Liver (tissue), 9 donors: Measurements from ENCODE around the gene AK5. TPM values are rescaled to one million over a fixed set of nuclear protein-coding genes. Genes with fewer than 3 reads are reported as not detected.

Source experiments
- DNase-seq: peaks from one replicate; pipeline ENCODE4 v3.0.0-alpha.2; 2017; ENCODE audit warnings: low spot score
- H3K27ac ChIP-seq, 2 donors: one replicate each; pipeline ENCODE4 v1.7.0; 2013; ENCODE audit warnings: inconsistent platforms in 2 of 2, low read length in 2 of 2, control low read depth in 1 of 2, low read depth in 1 of 2, mild to moderate bottlenecking in 1 of 2
- H3K27me3 ChIP-seq, 4 donors: one replicate each; pipeline versions ENCODE4 v1.6.1 to v1.7.0; 2013; ENCODE audit warnings: low read length in 3 of 4, inconsistent platforms in 1 of 4, mild to moderate bottlenecking in 1 of 4, moderate library complexity in 1 of 4; ENCODE audit not compliant: control insufficient read depth in 4 of 4, insufficient read depth in 4 of 4
- H3K36me3 ChIP-seq, 4 donors: one replicate each; pipeline versions ENCODE4 v1.6.1 to v1.7.0; 2013; ENCODE audit warnings: low read length in 3 of 4, mild to moderate bottlenecking in 3 of 4, low read depth in 1 of 4, moderate library complexity in 1 of 4; ENCODE audit not compliant: control insufficient read depth in 4 of 4, insufficient read depth in 3 of 4
- H3K4me1 ChIP-seq, 4 donors: one replicate each; pipeline versions ENCODE4 v1.6.1 to v1.7.0; 2013; ENCODE audit warnings: low read length in 3 of 4, mild to moderate bottlenecking in 3 of 4, moderate library complexity in 1 of 4; ENCODE audit not compliant: control insufficient read depth in 4 of 4, insufficient read depth in 4 of 4
- H3K4me3 ChIP-seq, 3 donors: one replicate each; pipeline versions ENCODE4 v1.6.1 to v1.7.0; 2013; ENCODE audit warnings: low read length in 3 of 3, control low read depth in 1 of 3, low read depth in 1 of 3, mild to moderate bottlenecking in 1 of 3
- H3K9ac ChIP-seq, 2 donors: one replicate each; pipeline ENCODE4 v1.7.0; 2013; ENCODE audit warnings: low read length in 2 of 2, mild to moderate bottlenecking in 2 of 2, moderate library complexity in 2 of 2, control low read depth in 1 of 2, low read depth in 1 of 2
- H3K9me3 ChIP-seq, 4 donors: one replicate each; pipeline versions ENCODE4 v1.6.1 to v1.7.0; 2013; ENCODE audit warnings: low read length in 3 of 4; ENCODE audit not compliant: control insufficient read depth in 4 of 4
- ATF3 ChIP-seq: IDR thresholded peaks from 2 replicates; pipeline ENCODE4 v1.6.1; 2016; ENCODE audit warnings: antibody characterized with exemption
- CTCF ChIP-seq: fragments of 150-350 bp; IDR thresholded peaks from 2 replicates; pipeline ENCODE4 v1.5.1; 2017; ENCODE audit warnings: improper control_type of control experiment, low read depth, low read length; ENCODE audit not compliant: missing input control
- EGR1 ChIP-seq, 2 donors: IDR thresholded peaks; 2 replicates each; pipeline ENCODE4 v1.6.1; 2016 to 2018; ENCODE audit warnings: antibody characterized with exemption in 2 of 2, low read depth in 2 of 2
- FOXA1 ChIP-seq: IDR thresholded peaks from 2 replicates; pipeline ENCODE4 v1.6.1; 2016; ENCODE audit warnings: antibody characterized with exemption
- FOXA2 ChIP-seq: IDR thresholded peaks from 2 replicates; pipeline ENCODE4 v1.6.1; 2016; ENCODE audit warnings: antibody characterized with exemption
- HNF4A ChIP-seq, 2 donors: conservative IDR thresholded peaks; 2 replicates each; pipeline ENCODE4 v1.6.1; 2016; ENCODE audit warnings: antibody characterized with exemption in 2 of 2, mild to moderate bottlenecking in 2 of 2
- HNF4G ChIP-seq: IDR thresholded peaks from 2 replicates; pipeline ENCODE4 v1.6.1; 2016; ENCODE audit warnings: antibody characterized with exemption
- JUND ChIP-seq, 2 donors: IDR thresholded peaks; 2 replicates each; pipeline ENCODE4 v1.6.1; 2016; ENCODE audit warnings: antibody characterized with exemption in 2 of 2
- MAX ChIP-seq: IDR thresholded peaks from 2 replicates; pipeline ENCODE4 v1.6.1; 2016; ENCODE audit warnings: antibody characterized with exemption
- NR2F2 ChIP-seq: IDR thresholded peaks from 2 replicates; pipeline ENCODE4 v1.6.1; 2016; ENCODE audit warnings: antibody characterized with exemption
- RAD21 ChIP-seq, 2 donors: IDR thresholded peaks; 2 replicates each; pipeline ENCODE4 v1.6.1; 2016; ENCODE audit warnings: antibody characterized with exemption in 2 of 2, mild to moderate bottlenecking in 2 of 2
- REST ChIP-seq: IDR thresholded peaks from 2 replicates; pipeline ENCODE4 v1.6.1; 2016; ENCODE audit warnings: antibody characterized with exemption, mild to moderate bottlenecking
- SP1 ChIP-seq: IDR thresholded peaks from 2 replicates; pipeline ENCODE4 v1.6.1; 2018; ENCODE audit warnings: antibody characterized with exemption, mild to moderate bottlenecking
- TAF1 ChIP-seq: conservative IDR thresholded peaks from 2 replicates; pipeline ENCODE4 v1.6.1; 2016; ENCODE audit warnings: antibody characterized with exemption, mild to moderate bottlenecking
- YY1 ChIP-seq: IDR thresholded peaks from 2 replicates; pipeline ENCODE4 v1.6.1; 2016; ENCODE audit warnings: antibody characterized with exemption, mild to moderate bottlenecking
- ZBTB33 ChIP-seq: IDR thresholded peaks from 2 replicates; pipeline ENCODE4 v1.6.1; 2016; ENCODE audit warnings: antibody characterized with exemption
- WGBS: extraction: QIAGEN DNeasy Blood & Tissue Kit; methylation state at CpG from one replicate; pipeline ENCODE4 v1.1.7; 2013; 5-methylcytosine and 5-hydroxymethylcytosine counted together
- polyA plus RNA-seq, 2 donors: library from polyadenylated mRNA; stranded (reverse) in 1 of 2; unstranded in 1 of 2; fragments of 200-250 nt in 1 of 2; fragments of >200 nt in 1 of 2; fragmentation: Nextera tagmentation in 1 of 2; extraction: Ambion mirVana in 1 of 2; gene quantifications; one replicate each; pipeline versions ENCODE4 v1.2.1 to v1.2.3, GENCODE V29; 2013 to 2015
- total RNA-seq, 2 donors: library from RNA; depleted of rRNA; stranded (reverse); fragments of >200 nt; gene quantifications; one replicate each; pipeline ENCODE4 v1.2.3, GENCODE V29; 2014
- donor health status: healthy.
- donor health status: healthy.
- donor health status: healthy.
- donor health status: healthy.
- donor health status: healthy.

The AK5 gene
- total and polyA plus RNA-seq, 4 donors: 0.12 to 0.33 (median 0.23) TPM

- TF ChIP-seq YY1 (no peak), ATF3 (no peak), HNF4G (no peak), FOXA2 (no peak), CTCF (no peak), RAD21 (IDR thresholded peaks at IDR 0.05) (no peak), HNF4A (conservative IDR thresholded peaks at IDR 0.05) (no peak), JUND (IDR thresholded peaks at IDR 0.05) (no peak), FOXA1 (no peak)
- DNase-seq: no peak
- H3K4me3 ChIP-seq: no peak overlapping the region
- peaks cover 0 to under 1% (median 0%) of the 10 kb centered on the region in 4 donors for H3K4me1 ChIP-seq
- 82% methylated on average over 1 of the region's 1 CpG for WGBS
- H3K36me3 ChIP-seq: no peaks in the 10 kb centered on the region
- no peaks in the 10 kb centered on the region for H3K9me3 ChIP-seq
- H3K27me3 ChIP-seq: peaks cover 0 to 17% (median 2%) of the 10 kb centered on the region in 4 donors
- no peak overlapping the region for H3K27ac ChIP-seq
- H3K9ac ChIP-seq: no peak overlapping the region
Observed at GRCh38 chr1:77288275-77288674, 6.5 kb downstream of the AK5 start.

GRCh38 chr1:77290576-77290975, 8.8 kb downstream of the AK5 start:
- H3K27ac ChIP-seq: no peak overlapping the region
- no peaks in the 10 kb centered on the region for H3K36me3 ChIP-seq
- H3K9ac ChIP-seq: no peak overlapping the region
- no peak for DNase-seq
- H3K4me1 ChIP-seq: no peaks in the 10 kb centered on the region
- no peak overlapping the region for H3K4me3 ChIP-seq
- TF ChIP-seq CTCF (no peak), ATF3 (no peak), MAX (no peak), NR2F2 (no peak), FOXA1 (no peak), ZBTB33 (no peak), SP1 (no peak), FOXA2 (no peak), HNF4G (no peak), EGR1 (IDR thresholded peaks at IDR 0.05; ENCODE audit: low read depth in 2 of 2) (no peak), JUND (IDR thresholded peaks at IDR 0.05) (no peak), YY1 (no peak), HNF4A (conservative IDR thresholded peaks at IDR 0.05) (no peak), REST (no peak), TAF1 (no peak)
- peaks cover 0 to 3% (median 2%) of the 10 kb centered on the region in 4 donors for H3K27me3 ChIP-seq
- H3K9me3 ChIP-seq: no peaks in the 10 kb centered on the region
